Ovary (tissue), 9 donors: ENCODE measurements around the gene NPW. TPM values are rescaled to one million over a fixed set of nuclear protein-coding genes. Genes with fewer than 3 reads are reported as not detected.

Experiments used
- DNase-seq, 5 donors: peaks; one replicate each; pipeline ENCODE4 v3.0.0-alpha.2; 2019 to 2020
- H3K27ac ChIP-seq, 2 donors: fragments of 200-600 bp; one replicate each; pipeline versions ENCODE4 v1.5.1 to v1.8.0; 2019 to 2022
- H3K27me3 ChIP-seq: fragments of 200-600 bp; one replicate; pipeline ENCODE4 v1.8.0; 2022
- H3K36me3 ChIP-seq: fragments of 200-600 bp; sonication (generic); one replicate; pipeline ENCODE4 v1.5.1; 2019
- H3K4me1 ChIP-seq: one replicate; pipeline ENCODE4 v1.8.1; 2013; ENCODE audit warnings: mild to moderate bottlenecking, moderate library complexity; ENCODE audit not compliant: insufficient read depth
- H3K4me3 ChIP-seq: fragments of 200-600 bp; sonication (generic); one replicate; pipeline ENCODE4 v1.5.1; 2017
- H3K9me3 ChIP-seq, 2 donors: fragments of 200-600 bp in 1 of 2; sonication (generic) in 1 of 2; one replicate each; pipeline versions ENCODE4 v1.5.1 to v1.8.1; 2013 to 2019; ENCODE audit warnings: mild to moderate bottlenecking in 1 of 2, moderate library complexity in 1 of 2
- CTCF ChIP-seq, 3 donors: fragments of 450-650 bp in 2 of 3; fragments of 200-600 bp in 1 of 3; IDR thresholded peaks; one replicate each; pipeline versions ENCODE4 v1.5.1 to v1.8.0; 2016 to 2022; ENCODE audit warnings: antibody characterized with exemption in 3 of 3, mild to moderate bottlenecking in 1 of 3
- EP300 ChIP-seq: sonication (generic); formaldehyde crosslinking; IDR thresholded peaks from one replicate; pipeline ENCODE4 v1.6.1; 2017; ENCODE audit warnings: antibody characterized with exemption
- POLR2A ChIP-seq: fragments of 450-650 bp; IDR thresholded peaks from one replicate; pipeline ENCODE4 v1.6.1; 2017; ENCODE audit warnings: antibody characterized with exemption, mild to moderate bottlenecking, moderate library complexity
- WGBS, 3 donors: extraction: QIAGEN DNeasy Blood & Tissue Kit in 1 of 3; methylation state at CpG; one replicate each; pipeline versions ENCODE4 v1.1.5 to v1.1.7; 2013 to 2017; 5-methylcytosine and 5-hydroxymethylcytosine counted together
- intact Hi-C, 4 donors: fragments of 100-400 bp; cut with DNase I; formaldehyde crosslinking; loops; one replicate each; pipeline versions ENCODE4 v1.11.0 to v1.15.1; 2022 to 2023
- polyA plus RNA-seq, 2 donors: library from polyadenylated mRNA; stranded (reverse); fragments of 200-250 nt in 1 of 2; fragments of 350-450 nt in 1 of 2; fragmentation: Illumina TruSeq in 1 of 2; extraction: RNeasy Lipid Tissue Mini Kit (QIAGEN cat#74804) in 1 of 2; gene quantifications; one replicate each; pipeline ENCODE4 v1.2.3, GENCODE V29; 2013 to 2014
- total RNA-seq, 7 donors: library from RNA; depleted of rRNA in 2 of 7; stranded (reverse); fragments of >200 nt in 2 of 7; fragmentation: NEBNext Ultra II Directional in 3 of 7; extraction: Animal tissue kit (Norgen Biotek cat#: 25700) in 3 of 7; gene quantifications; one replicate each; pipeline versions ENCODE4 v1.1.0 to v1.2.4, GENCODE V29; 2016 to 2023
- donor health status: DM: no; HTN: no; CAD: no; lungs with moderate emphysema.
- donor health status: DM: no; HTN: no; CAD: no.
- donor health status: Bipolar disorder and iron deficiency.
- donor health status: DM: yes; HTN: yes; CAD: no.
- donor health status: DM: no; HTN: no; CAD: no.
- donor health status: DM: yes; HTN: yes; CAD: no.

NPW gene
- total and polyA plus RNA-seq, 9 donors = 0.17 to 1.1 (median 0.62) TPM; not detected in 5

GRCh38 chr16:2034696-2035430 lies 15.3 kb downstream of the NPW start:
- H3K4me3 ChIP-seq = no peak overlapping the region
- intact Hi-C loops = no loop called here
- no peaks in the 10 kb centered on the region for H3K27me3 ChIP-seq
- H3K36me3 ChIP-seq = no peaks in the 10 kb centered on the region
- WGBS, 3 donors = 83 to 87% (median 84%) methylated on average over 13 to 16 of the region's 17 CpGs
- TF ChIP-seq CTCF (IDR thresholded peaks at IDR 0.05) (no peak), EP300 (no peak), POLR2A (no peak)
- DNase-seq = peak in 1 of 5 donors; percentile 52
- H3K27ac ChIP-seq = peak overlapping the region; percentile 23 to 92
- no peaks in the 10 kb centered on the region for H3K9me3 ChIP-seq
- H3K4me1 ChIP-seq = peaks cover 57% of the 10 kb centered on the region

GRCh38 chr16:2035431-2036199 lies 16.0 kb downstream of the NPW start:
- Histone ChIP-seq H3K36me3 (no peaks in the 10 kb centered on the region), H3K27ac (peak overlapping the region; percentile 23 to 92), H3K27me3 (no peaks in the 10 kb centered on the region), H3K4me1 (peaks cover 64% of the 10 kb centered on the region), H3K4me3 (peak overlapping the region; percentile 2), H3K9me3 (no peaks in the 10 kb centered on the region)
- intact Hi-C loops = no loop called here
- 14 to 28% (median 18%) methylated on average over 34 of the region's 34 CpGs for WGBS, 3 donors
- TF ChIP-seq EP300 = no peak
- no peak for TF ChIP-seq CTCF (IDR thresholded peaks at IDR 0.05)
- TF ChIP-seq POLR2A = no peak
- peak; percentile 78 to 85 (median 82) for DNase-seq

GRCh38 chr16:2036200-2036966 lies 16.8 kb downstream of the NPW start:
- TF ChIP-seq CTCF (IDR thresholded peaks at IDR 0.05) (no peak), EP300 (no peak), POLR2A (no peak)
- Histone ChIP-seq H3K4me3 (peak overlapping the region; percentile 2), H3K36me3 (no peaks in the 10 kb centered on the region), H3K9me3 (no peaks in the 10 kb centered on the region), H3K27ac (peak overlapping the region; percentile 89 to 92), H3K27me3 (no peaks in the 10 kb centered on the region), H3K4me1 (peaks cover 67% of the 10 kb centered on the region)
- no peak for DNase-seq
- 76 to 86% (median 77%) methylated on average over 35 to 47 of the region's 47 CpGs for WGBS, 3 donors
- intact Hi-C loops = no loop called here

- peak in 1 of 5 donors; percentile 53 for DNase-seq
- Histone ChIP-seq H3K9me3 (no peaks in the 10 kb centered on the region), H3K36me3 (no peaks in the 10 kb centered on the region), H3K27me3 (no peaks in the 10 kb centered on the region), H3K27ac (peak overlapping the region; percentile 89 to 92), H3K4me3 (no peak overlapping the region), H3K4me1 (peaks cover 69% of the 10 kb centered on the region)
- WGBS, 3 donors = 77 to 91% (median 88%) methylated on average over 10 to 15 of the region's 15 CpGs
- TF ChIP-seq CTCF (IDR thresholded peaks at IDR 0.05) = no peak
- TF ChIP-seq EP300 = no peak
- TF ChIP-seq POLR2A = no peak
- intact Hi-C loops = no loop called here
Observed at GRCh38 chr16:2037115-2037514, 17.5 kb downstream of the NPW start.
